ENCODE data around the gene NIPA2. TPM values are rescaled to one million over a fixed set of nuclear protein-coding genes. Genes with fewer than 3 reads are reported as not detected.

NIPA2 gene
- total RNA-seq, 1 donor from 2014 or later = 98.8 TPM

DNA sequence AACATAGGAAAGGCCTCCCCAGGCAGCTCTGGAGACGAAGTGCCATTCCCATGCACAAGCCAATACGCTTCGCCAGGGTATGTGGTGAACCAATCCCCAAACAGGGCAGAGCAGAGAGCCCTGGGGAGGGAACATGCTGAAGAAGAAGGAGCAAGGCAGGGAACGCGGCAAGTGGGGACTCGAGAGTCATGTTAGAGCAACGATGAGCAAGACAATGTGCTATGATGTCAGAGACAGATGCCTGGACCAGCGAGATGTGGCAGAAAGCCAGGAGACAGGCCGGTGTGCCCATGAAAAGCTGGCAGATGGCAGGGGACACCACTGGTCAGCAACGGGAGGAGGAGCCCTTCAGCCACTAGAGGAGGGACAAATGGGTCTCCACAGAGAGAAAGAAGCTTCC is 39.6 kb downstream of the NIPA2 start:
- H3K36me3 Mint-ChIP-seq (ENCODE audit: low read depth) = peaks cover 4% of the 10 kb centered on the region
- intact Hi-C loops (cut with micrococcal nuclease) = no loop called here
- ATAC-seq (ENCODE audit: low read depth) = no peak
- no peak for DNase-seq
- H3K9me3 Mint-ChIP-seq = no peaks in the 10 kb centered on the region
- CTCF ChIA-PET = no interaction called here
- POLR2A ChIA-PET = no interaction called here
- H3K4me3 Mint-ChIP-seq = no peak overlapping the region
- H3K4me1 Mint-ChIP-seq = peaks cover 3% of the 10 kb centered on the region
- no peak overlapping the region for H3K27ac Mint-ChIP-seq
- TF ChIP-seq, protein P1, sequence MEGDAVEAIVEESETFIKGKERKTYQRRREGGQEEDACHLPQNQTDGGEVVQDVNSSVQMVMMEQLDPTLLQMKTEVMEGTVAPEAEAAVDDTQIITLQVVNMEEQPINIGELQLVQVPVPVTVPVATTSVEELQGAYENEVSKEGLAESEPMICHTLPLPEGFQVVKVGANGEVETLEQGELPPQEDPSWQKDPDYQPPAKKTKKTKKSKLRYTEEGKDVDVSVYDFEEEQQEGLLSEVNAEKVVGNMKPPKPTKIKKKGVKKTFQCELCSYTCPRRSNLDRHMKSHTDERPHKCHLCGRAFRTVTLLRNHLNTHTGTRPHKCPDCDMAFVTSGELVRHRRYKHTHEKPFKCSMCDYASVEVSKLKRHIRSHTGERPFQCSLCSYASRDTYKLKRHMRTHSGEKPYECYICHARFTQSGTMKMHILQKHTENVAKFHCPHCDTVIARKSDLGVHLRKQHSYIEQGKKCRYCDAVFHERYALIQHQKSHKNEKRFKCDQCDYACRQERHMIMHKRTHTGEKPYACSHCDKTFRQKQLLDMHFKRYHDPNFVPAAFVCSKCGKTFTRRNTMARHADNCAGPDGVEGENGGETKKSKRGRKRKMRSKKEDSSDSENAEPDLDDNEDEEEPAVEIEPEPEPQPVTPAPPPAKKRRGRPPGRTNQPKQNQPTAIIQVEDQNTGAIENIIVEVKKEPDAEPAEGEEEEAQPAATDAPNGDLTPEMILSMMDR (IDR thresholded peaks at IDR 0.05) = no peak
- H3K27me3 Mint-ChIP-seq = no peaks in the 10 kb centered on the region

DNA sequence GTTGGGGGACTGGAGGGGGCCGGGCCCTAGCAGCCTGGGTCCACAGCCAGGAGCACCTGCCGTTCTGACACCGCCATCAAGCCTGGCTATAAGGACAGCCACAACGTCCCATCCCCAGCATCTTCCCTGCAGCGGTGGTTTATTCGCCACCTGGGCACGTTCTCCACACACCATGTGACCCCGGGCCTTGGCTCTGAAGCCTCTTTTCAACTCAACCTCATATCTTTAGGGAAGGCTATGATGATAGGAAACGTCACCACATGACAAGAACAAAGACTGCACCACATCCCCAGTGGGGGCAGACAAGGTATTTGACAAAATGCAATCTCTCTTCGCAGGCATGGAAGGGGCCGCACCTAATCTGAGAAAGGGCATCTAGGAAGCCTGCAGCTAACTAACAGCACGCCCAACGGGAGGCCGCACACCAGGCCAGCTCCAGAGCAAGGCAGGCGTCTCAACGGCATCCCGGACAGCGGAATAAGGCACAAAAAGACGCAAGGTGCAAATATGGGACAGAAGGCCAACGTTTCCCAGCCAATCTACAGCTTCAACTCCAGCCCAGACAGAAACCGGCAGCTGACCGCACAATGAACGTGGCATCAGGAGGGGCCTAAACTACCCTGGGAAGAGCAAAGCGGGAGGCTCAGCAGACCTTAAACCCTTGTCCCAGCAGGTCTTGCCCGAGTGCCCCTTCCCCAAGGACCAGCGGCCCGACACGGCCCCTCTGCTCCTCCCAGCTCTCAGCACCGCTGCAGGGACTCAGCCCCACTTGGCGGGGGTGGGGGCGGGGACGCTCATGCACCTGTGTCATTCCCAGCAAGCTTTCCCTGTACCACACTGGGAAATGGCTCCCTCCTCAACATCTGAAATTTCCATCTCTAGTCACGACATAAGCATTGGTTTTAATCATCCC is 41.9 kb downstream of the NIPA2 start:
- DNase-seq (no peak), ATAC-seq (ENCODE audit: low read depth) (no peak)
- Mint-ChIP-seq H3K27ac (no peak overlapping the region), H3K4me1 (no peaks in the 10 kb centered on the region), H3K36me3 (ENCODE audit: low read depth) (peaks cover 4% of the 10 kb centered on the region), H3K9me3 (no peaks in the 10 kb centered on the region), H3K4me3 (no peak overlapping the region), H3K27me3 (no peaks in the 10 kb centered on the region)
- POLR2A ChIA-PET = no interaction called here
- intact Hi-C loops (cut with micrococcal nuclease) = no loop called here
- CTCF ChIA-PET = no interaction called here
- TF ChIP-seq, protein P1 (IDR thresholded peaks at IDR 0.05) = no peak

DNA sequence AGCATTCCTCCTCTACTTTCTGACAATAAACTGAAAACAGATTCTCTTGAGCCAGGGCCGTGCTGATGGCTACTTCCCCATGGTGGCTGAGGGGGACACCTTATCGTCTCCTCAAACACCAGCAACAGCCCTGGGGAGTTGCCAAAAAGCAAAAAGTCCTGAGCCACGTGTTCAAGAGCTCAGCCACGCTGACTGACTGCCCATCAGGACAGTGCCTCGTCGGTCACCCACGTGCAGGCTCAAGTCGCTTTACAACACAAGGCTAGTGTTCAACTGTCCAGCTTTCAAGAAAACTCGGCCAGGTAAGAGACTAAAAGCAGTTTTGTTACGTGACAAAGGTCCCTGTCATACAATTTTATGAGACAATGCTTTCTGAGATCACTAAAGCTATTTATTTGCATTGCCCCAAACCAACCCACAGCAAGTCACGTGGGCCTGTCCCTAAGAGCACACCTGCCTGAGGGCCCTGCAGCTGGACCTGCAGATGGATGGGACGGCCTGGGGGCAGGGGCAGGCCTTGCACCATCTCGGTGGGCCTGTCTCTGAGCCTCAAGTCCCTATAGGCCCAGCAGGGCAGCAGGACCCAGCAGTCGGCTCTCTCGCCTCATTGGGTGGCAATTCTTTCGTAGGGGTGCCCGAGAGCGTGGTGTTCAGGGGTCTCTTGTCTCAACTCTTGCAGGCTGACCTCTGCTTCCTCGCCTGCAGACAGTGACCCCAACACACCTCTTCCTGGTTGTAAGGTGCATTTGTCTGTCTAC is 42.7 kb downstream of the NIPA2 start:
- no peak for DNase-seq
- no peak overlapping the region for H3K4me3 Mint-ChIP-seq
- intact Hi-C loops (cut with micrococcal nuclease) = no loop called here
- H3K27ac Mint-ChIP-seq = no peak overlapping the region
- ATAC-seq (ENCODE audit: low read depth) = no peak
- H3K9me3 Mint-ChIP-seq = no peaks in the 10 kb centered on the region
- no peaks in the 10 kb centered on the region for H3K27me3 Mint-ChIP-seq
- CTCF ChIA-PET = no interaction called here
- no peaks in the 10 kb centered on the region for H3K4me1 Mint-ChIP-seq
- peaks cover 2% of the 10 kb centered on the region for H3K36me3 Mint-ChIP-seq (ENCODE audit: low read depth)
- TF ChIP-seq, protein P1 (IDR thresholded peaks at IDR 0.05) = no peak
- POLR2A ChIA-PET = no interaction called here

DNA sequence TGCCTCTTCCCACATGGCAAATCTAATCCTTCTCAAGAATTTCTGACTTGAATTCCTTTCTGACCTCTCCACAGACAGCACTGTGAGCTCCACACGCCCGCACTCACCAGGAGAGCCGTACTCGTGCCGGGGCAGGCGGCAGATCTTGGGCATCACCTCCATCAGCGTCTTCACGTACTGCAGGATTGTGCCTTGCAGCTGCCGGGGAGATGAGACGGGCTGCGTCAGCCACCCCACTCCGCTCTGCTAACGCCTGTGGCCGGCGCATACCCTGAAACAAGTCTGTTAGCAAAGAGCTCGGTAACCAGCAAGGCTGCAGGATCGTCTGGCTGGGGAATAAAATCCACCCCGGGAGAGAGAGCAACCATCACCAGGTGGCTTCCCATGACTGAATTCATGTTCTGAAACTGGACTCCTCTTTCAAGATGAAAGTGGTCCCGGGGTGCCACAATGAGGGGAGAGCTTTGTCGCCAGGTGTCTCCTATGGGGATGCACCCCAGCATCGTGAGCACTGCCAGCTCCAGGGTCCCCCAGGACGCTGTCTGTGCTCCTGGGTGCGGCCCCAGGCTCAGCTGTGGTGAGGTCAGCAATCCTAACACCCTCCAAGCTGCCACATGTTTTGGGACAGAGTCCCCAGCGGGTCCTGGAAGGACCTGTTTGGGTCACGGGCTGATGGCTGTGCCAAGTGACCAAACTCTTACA is 43.4 kb downstream of the NIPA2 start:
- ChIA-PET CTCF (no interaction called here), POLR2A (no interaction called here)
- no peak for ATAC-seq (ENCODE audit: low read depth)
- H3K4me3 Mint-ChIP-seq = no peak overlapping the region
- H3K36me3 Mint-ChIP-seq (ENCODE audit: low read depth) = peaks cover 1% of the 10 kb centered on the region
- H3K27ac Mint-ChIP-seq = no peak overlapping the region
- no peaks in the 10 kb centered on the region for H3K9me3 Mint-ChIP-seq
- TF ChIP-seq, protein P1 (IDR thresholded peaks at IDR 0.05) = no peak
- DNase-seq = no peak
- H3K27me3 Mint-ChIP-seq = no peaks in the 10 kb centered on the region
- intact Hi-C loops (cut with micrococcal nuclease) = no loop called here
- no peaks in the 10 kb centered on the region for H3K4me1 Mint-ChIP-seq

DNA sequence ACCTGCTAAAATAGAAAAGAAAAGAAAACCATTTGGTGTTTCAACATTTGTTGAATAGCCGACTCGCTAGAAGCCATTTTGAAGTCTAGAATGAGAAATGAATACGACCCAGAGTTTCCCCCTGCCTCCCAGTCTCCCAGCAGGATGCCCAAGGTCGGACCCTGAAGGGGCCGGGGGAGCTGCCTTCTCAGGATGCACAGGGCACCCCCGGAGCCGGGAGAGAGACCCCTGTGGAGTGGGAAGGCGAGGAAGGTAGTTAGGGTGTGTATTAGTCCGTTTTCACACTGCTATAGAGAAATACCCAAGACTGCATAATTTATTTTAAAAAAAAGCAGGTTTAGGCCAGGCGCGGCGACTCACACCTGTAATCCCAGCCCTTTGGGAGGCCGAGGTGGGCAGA is 44.7 kb downstream of the NIPA2 start:
- Mint-ChIP-seq H3K36me3 (ENCODE audit: low read depth) (no peaks in the 10 kb centered on the region), H3K4me3 (no peak overlapping the region), H3K27ac (no peak overlapping the region), H3K9me3 (no peaks in the 10 kb centered on the region), H3K4me1 (no peaks in the 10 kb centered on the region), H3K27me3 (no peaks in the 10 kb centered on the region)
- ChIA-PET POLR2A (no interaction called here), CTCF (no interaction called here)
- intact Hi-C loops (cut with micrococcal nuclease) = no loop called here
- no peak for ATAC-seq (ENCODE audit: low read depth)
- no peak for DNase-seq
- TF ChIP-seq, protein P1 (IDR thresholded peaks at IDR 0.05) = no peak
